Measurements from ENCODE around the gene PPARG. TPM values are rescaled to one million over a fixed set of nuclear protein-coding genes. Genes with fewer than 3 reads are reported as not detected.
A peak's percentile ranks its signal among the peaks of the same experiment; 100 is the strongest.

PPARG gene
- total RNA-seq, 1 experiment from 2014 or later, result 0.79 TPM

GRCh38 chr3:12405432-12406272, 116.8 kb downstream of the PPARG start:
- H3K9me3 Mint-ChIP-seq, result no peaks in the 10 kb centered on the region
- TF ChIP-seq GABPB1 (CRISPR knock-in tag; IDR thresholded peaks at IDR 0.05), result peak; percentile 69; the same call in 1 of the 2 replicates
- no peak for TF ChIP-seq SOX15 (CRISPR knock-in tag; IDR thresholded peaks at IDR 0.05)
- ATAC-seq (no peak), DNase-seq (ENCODE audit: low spot score) (no peak)
- CTCF ChIA-PET, result no interaction called here
- no peak overlapping the region for H3K4me3 Mint-ChIP-seq
- H3K4me1 Mint-ChIP-seq, result no peaks in the 10 kb centered on the region
- H3K36me3 Mint-ChIP-seq, result no peaks in the 10 kb centered on the region
- H3K27ac Mint-ChIP-seq, result no peak overlapping the region
- no peaks in the 10 kb centered on the region; the same call in 1 of the 2 replicates for H3K27me3 Mint-ChIP-seq (ENCODE audit: low read depth)
- POLR2A ChIA-PET, result no interaction called here

DNA sequence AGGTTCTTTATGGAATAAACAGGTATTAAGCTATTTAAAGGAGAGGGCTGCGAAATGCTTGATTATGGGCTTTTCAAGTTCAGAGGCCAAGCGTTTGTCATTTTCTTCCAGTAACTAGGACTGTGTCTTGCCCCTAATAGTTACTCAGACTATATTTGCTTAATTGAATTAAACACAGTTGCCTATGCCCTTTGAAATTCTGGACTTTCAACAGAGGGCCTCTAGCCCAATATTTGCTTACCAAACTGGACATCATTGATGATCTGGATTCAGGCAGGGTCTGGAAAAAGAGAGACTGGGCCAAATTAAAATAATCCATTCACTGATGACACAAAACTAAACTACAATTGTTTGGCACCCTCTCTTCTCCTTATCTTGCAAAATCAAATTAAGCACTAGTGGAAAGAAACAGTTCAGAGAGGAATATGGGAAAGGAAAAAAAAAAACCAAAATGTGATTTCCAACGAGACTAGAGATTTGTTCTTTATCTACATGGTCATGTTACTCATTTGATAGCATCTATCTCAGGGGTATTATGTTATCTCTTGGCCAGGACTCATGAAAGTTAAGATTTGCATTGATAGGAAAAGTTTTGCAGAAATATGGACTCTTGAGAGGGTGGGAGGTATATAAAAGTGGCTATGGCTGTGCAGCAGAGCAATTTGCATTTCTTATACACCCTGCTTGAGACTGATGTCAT, 120.3 kb downstream of the PPARG start:
- no peak overlapping the region for H3K27ac Mint-ChIP-seq
- no peak overlapping the region for H3K4me3 Mint-ChIP-seq
- ChIA-PET POLR2A (no interaction called here), CTCF (no interaction called here)
- no peaks in the 10 kb centered on the region for H3K36me3 Mint-ChIP-seq
- peaks cover 4% of the 10 kb centered on the region for H3K4me1 Mint-ChIP-seq
- TF ChIP-seq, protein P1, sequence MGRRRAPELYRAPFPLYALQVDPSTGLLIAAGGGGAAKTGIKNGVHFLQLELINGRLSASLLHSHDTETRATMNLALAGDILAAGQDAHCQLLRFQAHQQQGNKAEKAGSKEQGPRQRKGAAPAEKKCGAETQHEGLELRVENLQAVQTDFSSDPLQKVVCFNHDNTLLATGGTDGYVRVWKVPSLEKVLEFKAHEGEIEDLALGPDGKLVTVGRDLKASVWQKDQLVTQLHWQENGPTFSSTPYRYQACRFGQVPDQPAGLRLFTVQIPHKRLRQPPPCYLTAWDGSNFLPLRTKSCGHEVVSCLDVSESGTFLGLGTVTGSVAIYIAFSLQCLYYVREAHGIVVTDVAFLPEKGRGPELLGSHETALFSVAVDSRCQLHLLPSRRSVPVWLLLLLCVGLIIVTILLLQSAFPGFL (CRISPR knock-in tag; IDR thresholded peaks at IDR 0.05; ENCODE audit: borderline replicate concordance), result no peak
- TF ChIP-seq GABPB1 (CRISPR knock-in tag; IDR thresholded peaks at IDR 0.05), result 0 out of 2 replicates have a peak, but pooled peaks have one; percentile 47
- TF ChIP-seq, protein P2, sequence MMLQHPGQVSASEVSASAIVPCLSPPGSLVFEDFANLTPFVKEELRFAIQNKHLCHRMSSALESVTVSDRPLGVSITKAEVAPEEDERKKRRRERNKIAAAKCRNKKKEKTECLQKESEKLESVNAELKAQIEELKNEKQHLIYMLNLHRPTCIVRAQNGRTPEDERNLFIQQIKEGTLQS (CRISPR knock-in tag; conservative IDR thresholded peaks at IDR 0.05), result no peak
- TF ChIP-seq, protein P3, sequence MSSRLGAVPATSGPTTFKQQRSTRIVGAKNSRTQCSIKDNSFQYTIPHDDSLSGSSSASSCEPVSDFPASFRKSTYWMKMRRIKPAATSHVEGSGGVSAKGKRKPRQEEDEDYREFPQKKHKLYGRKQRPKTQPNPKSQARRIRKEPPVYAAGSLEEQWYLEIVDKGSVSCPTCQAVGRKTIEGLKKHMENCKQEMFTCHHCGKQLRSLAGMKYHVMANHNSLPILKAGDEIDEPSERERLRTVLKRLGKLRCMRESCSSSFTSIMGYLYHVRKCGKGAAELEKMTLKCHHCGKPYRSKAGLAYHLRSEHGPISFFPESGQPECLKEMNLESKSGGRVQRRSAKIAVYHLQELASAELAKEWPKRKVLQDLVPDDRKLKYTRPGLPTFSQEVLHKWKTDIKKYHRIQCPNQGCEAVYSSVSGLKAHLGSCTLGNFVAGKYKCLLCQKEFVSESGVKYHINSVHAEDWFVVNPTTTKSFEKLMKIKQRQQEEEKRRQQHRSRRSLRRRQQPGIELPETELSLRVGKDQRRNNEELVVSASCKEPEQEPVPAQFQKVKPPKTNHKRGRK (CRISPR knock-in tag; IDR thresholded peaks at IDR 0.05; ENCODE audit: borderline replicate concordance), result no peak
- H3K9me3 Mint-ChIP-seq, result no peaks in the 10 kb centered on the region
- ATAC-seq (no peak), DNase-seq (ENCODE audit: low spot score) (no peak)
- no peaks in the 10 kb centered on the region for H3K27me3 Mint-ChIP-seq (ENCODE audit: low read depth)

DNA sequence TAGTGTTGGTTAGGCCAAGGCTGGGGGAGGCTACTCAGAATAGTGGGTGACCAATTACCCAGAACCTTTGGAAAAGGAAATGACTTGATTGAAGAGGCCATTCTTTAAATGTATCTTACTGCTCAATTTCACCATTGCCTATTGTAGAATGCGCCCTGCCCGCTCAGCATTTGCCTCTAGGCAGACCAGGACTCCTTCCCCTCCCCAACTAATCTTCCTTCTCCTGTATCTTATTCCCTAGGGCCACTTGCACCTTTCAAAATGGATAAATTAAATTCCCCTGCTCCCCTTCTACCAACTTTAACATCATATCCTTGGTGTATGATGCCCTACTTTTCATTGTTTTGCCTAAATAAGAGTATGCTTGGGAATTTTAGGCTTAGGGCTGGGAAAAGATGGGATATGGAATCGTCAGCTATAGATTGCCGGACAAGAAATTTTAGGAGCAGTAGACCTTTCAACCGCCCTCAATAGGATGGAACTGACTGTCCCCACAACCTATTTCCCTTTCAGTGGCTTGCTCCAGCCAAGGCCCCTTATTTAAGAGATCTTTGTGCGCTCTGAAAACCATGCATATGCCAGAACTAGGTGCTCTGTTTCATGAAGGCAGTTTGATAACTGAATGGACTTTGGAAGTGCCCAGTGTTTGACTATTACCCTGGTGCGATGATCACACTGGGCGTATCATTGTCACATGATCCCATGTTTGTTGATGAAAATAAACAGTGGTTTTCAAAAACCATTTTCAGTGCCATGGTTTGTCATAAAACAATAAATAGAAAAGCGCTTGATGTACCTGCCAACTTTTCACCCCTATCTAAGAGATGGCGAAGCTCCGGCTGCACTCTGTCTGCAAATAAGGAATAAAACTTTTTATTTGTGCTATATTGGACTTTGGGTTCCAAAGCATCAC, 121.1 kb downstream of the PPARG start:
- Mint-ChIP-seq H3K4me1 (peaks cover 4% of the 10 kb centered on the region), H3K9me3 (no peaks in the 10 kb centered on the region), H3K27ac (no peak overlapping the region), H3K4me3 (no peak overlapping the region), H3K27me3 (ENCODE audit: low read depth) (no peaks in the 10 kb centered on the region), H3K36me3 (no peaks in the 10 kb centered on the region)
- CTCF ChIA-PET, result no interaction called here
- ATAC-seq (no peak), DNase-seq (ENCODE audit: low spot score) (no peak)
- no peak for TF ChIP-seq HMGA2 (CRISPR knock-in tag; IDR thresholded peaks at IDR 0.05)
- peak; percentile 57 for TF ChIP-seq GABPB1 (CRISPR knock-in tag; IDR thresholded peaks at IDR 0.05)
- POLR2A ChIA-PET, result no interaction called here

DNA sequence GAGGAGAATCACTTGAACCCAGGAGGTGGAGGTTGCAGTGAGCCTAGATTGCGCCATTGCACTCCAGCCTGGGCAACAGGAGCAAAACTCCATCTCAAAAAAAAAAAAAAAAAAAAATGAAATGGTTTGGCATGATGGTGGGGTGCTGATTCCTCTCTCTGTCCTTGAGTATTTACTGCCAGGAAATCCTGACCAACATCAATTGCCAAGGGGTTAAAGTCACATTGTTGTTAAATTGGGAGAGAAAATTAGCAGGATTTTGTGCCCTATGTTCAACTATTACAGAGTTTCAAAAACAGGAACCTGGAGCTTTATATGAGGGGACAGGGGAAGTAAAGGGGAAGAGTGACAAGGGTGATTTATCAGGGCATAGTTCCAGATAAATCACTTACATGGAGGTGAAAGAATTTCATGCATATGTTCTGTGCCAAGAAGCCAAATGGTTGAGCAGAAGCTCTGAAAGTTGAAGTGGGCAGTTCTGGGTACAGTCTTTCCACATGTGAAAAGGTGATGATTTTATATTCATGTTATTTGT, 124.9 kb downstream of the PPARG start:
- Mint-ChIP-seq H3K36me3 (no peaks in the 10 kb centered on the region), H3K4me1 (peaks cover 4% of the 10 kb centered on the region), H3K27ac (no peak overlapping the region), H3K27me3 (ENCODE audit: low read depth) (no peaks in the 10 kb centered on the region), H3K4me3 (no peak overlapping the region), H3K9me3 (no peaks in the 10 kb centered on the region)
- CTCF ChIA-PET, result no interaction called here
- ATAC-seq (no peak), DNase-seq (ENCODE audit: low spot score) (no peak)
- POLR2A ChIA-PET, result no interaction called here
- TF ChIP-seq NFYB (CRISPR knock-in tag; conservative IDR thresholded peaks at IDR 0.05; ENCODE audit: low read depth), result no peak
- no peak for TF ChIP-seq HMGA2 (CRISPR knock-in tag; IDR thresholded peaks at IDR 0.05)
- no peak for TF ChIP-seq JAZF1 (CRISPR knock-in tag; IDR thresholded peaks at IDR 0.05)
- no peak for TF ChIP-seq TCF7 (CRISPR knock-in tag; IDR thresholded peaks at IDR 0.05; ENCODE audit: low read depth)
- TF ChIP-seq ZNF532 (CRISPR knock-in tag; IDR thresholded peaks at IDR 0.05; ENCODE audit: borderline replicate concordance), result no peak
- TF ChIP-seq, protein P4, sequence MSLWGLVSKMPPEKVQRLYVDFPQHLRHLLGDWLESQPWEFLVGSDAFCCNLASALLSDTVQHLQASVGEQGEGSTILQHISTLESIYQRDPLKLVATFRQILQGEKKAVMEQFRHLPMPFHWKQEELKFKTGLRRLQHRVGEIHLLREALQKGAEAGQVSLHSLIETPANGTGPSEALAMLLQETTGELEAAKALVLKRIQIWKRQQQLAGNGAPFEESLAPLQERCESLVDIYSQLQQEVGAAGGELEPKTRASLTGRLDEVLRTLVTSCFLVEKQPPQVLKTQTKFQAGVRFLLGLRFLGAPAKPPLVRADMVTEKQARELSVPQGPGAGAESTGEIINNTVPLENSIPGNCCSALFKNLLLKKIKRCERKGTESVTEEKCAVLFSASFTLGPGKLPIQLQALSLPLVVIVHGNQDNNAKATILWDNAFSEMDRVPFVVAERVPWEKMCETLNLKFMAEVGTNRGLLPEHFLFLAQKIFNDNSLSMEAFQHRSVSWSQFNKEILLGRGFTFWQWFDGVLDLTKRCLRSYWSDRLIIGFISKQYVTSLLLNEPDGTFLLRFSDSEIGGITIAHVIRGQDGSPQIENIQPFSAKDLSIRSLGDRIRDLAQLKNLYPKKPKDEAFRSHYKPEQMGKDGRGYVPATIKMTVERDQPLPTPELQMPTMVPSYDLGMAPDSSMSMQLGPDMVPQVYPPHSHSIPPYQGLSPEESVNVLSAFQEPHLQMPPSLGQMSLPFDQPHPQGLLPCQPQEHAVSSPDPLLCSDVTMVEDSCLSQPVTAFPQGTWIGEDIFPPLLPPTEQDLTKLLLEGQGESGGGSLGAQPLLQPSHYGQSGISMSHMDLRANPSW (CRISPR knock-in tag; conservative IDR thresholded peaks at IDR 0.05; ENCODE audit: low read depth), result no peak
- TF ChIP-seq CREB1 (CRISPR knock-in tag; IDR thresholded peaks at IDR 0.05), result no peak
- no peak for TF ChIP-seq ZMAT4 (CRISPR knock-in tag; IDR thresholded peaks at IDR 0.05)
